Right atrium auricular region (tissue), 2 donors: ENCODE results near the gene NXPH4. TPM values are rescaled to one million over a fixed set of nuclear protein-coding genes. Genes with fewer than 3 reads are reported as not detected.
A peak's percentile ranks its signal among the peaks of the same experiment; 100 is the strongest.

Experiments used
- DNase-seq: peaks from one replicate; pipeline ENCODE4 v3.0.0-alpha.2; 2019; ENCODE audit warnings: low spot score
- H3K27ac ChIP-seq, 2 donors: fragments of 200-600 bp; sonication (generic); 1 replicate in 1 of 2; 2 replicates in 1 of 2; pipeline ENCODE4 v1.5.1; 2016 to 2019
- H3K27me3 ChIP-seq, 2 donors: fragments of 200-600 bp; sonication (generic); one replicate each; pipeline versions ENCODE4 v1.5.1 to v1.6.0; 2017 to 2019
- H3K36me3 ChIP-seq: fragments of 200-600 bp; sonication (generic); one replicate; pipeline ENCODE4 v1.5.1; 2016
- H3K4me1 ChIP-seq, 2 donors: fragments of 200-600 bp; sonication (generic); one replicate each; pipeline versions ENCODE4 v1.5.1 to v1.6.0; 2017 to 2019
- H3K4me3 ChIP-seq, 2 donors: fragments of 200-600 bp; sonication (generic); 1 replicate in 1 of 2; 2 replicates in 1 of 2; pipeline ENCODE4 v1.5.1; 2017 to 2019; ENCODE audit warnings: mild to moderate bottlenecking in 1 of 2, moderate library complexity in 1 of 2
- H3K9me3 ChIP-seq, 2 donors: fragments of 200-600 bp; sonication (generic); one replicate each; pipeline ENCODE4 v1.5.1; 2019
- CTCF ChIP-seq, 2 donors: fragments of 200-600 bp; sonication (generic); IDR thresholded peaks; one replicate each; pipeline ENCODE4 v1.5.1; 2019; ENCODE audit warnings: antibody characterized with exemption in 2 of 2
- total RNA-seq, 2 donors: library from RNA; depleted of rRNA; stranded (reverse); fragments of >200 nt; gene quantifications; one replicate each; pipeline ENCODE4 v1.1.0, GENCODE V29; 2016

Gene NXPH4
- total RNA-seq, result 1 to 10 TPM in 1 of 2 donors, under 1 TPM in 1; 0.28 to 1.1 TPM

GRCh38 chr12:57216014-57216911 is at the start of gene NXPH4:
TSS of gene NXPH4 (plus strand) at chr12:57216794. CDS start at chr12:57216970, 176 bp downstream.
- H3K27ac ChIP-seq, result no peak within 1 kb of the TSS
- H3K4me1 ChIP-seq, result peaks cover 0 to 47% of the 10 kb centered on the region in 2 donors
- no peaks in the 10 kb centered on the region for H3K9me3 ChIP-seq
- peaks cover 6% of the 10 kb centered on the region for H3K36me3 ChIP-seq
- TF ChIP-seq CTCF (IDR thresholded peaks at IDR 0.05), result no peak
- H3K4me3 ChIP-seq, result peak within 1 kb of the TSS; percentile 37 to 55
- DNase-seq, result no peak
- H3K27me3 ChIP-seq, result peaks cover 8 to 20% of the 10 kb centered on the region in 2 donors

GRCh38 chr12:57166971-57167371 is 49.6 kb upstream of the NXPH4 start:
- H3K9me3 ChIP-seq, result no peaks in the 10 kb centered on the region
- no peaks in the 10 kb centered on the region for H3K4me1 ChIP-seq
- DNase-seq, result no peak
- H3K27me3 ChIP-seq, result no peaks in the 10 kb centered on the region
- no peak overlapping the region for H3K4me3 ChIP-seq
- no peak overlapping the region for H3K27ac ChIP-seq
- H3K36me3 ChIP-seq, result peaks cover 84% of the 10 kb centered on the region
- no peak for TF ChIP-seq CTCF (IDR thresholded peaks at IDR 0.05)

- no peaks in the 10 kb centered on the region for H3K4me1 ChIP-seq
- peaks cover 78% of the 10 kb centered on the region for H3K36me3 ChIP-seq
- TF ChIP-seq CTCF (IDR thresholded peaks at IDR 0.05), result no peak
- H3K9me3 ChIP-seq, result no peaks in the 10 kb centered on the region
- H3K27me3 ChIP-seq, result no peaks in the 10 kb centered on the region
- H3K4me3 ChIP-seq, result no peak overlapping the region
- H3K27ac ChIP-seq, result no peak overlapping the region
- DNase-seq, result no peak
These were observed 48.5 kb upstream of the NXPH4 start for GRCh38 chr12:57168058-57168457.

GRCh38 chr12:57169046-57169795 is 47.4 kb upstream of the NXPH4 start:
- no peak overlapping the region for H3K4me3 ChIP-seq
- H3K27ac ChIP-seq, result no peak overlapping the region
- no peaks in the 10 kb centered on the region for H3K4me1 ChIP-seq
- no peaks in the 10 kb centered on the region for H3K9me3 ChIP-seq
- no peak for TF ChIP-seq CTCF (IDR thresholded peaks at IDR 0.05)
- no peak for DNase-seq
- H3K27me3 ChIP-seq, result no peaks in the 10 kb centered on the region
- peaks cover 83% of the 10 kb centered on the region for H3K36me3 ChIP-seq

GRCh38 chr12:57169969-57170368 is 46.6 kb upstream of the NXPH4 start:
- H3K36me3 ChIP-seq, result peaks cover 84% of the 10 kb centered on the region
- no peaks in the 10 kb centered on the region for H3K4me1 ChIP-seq
- no peak overlapping the region for H3K4me3 ChIP-seq
- no peaks in the 10 kb centered on the region for H3K9me3 ChIP-seq
- no peak for DNase-seq
- no peak for TF ChIP-seq CTCF (IDR thresholded peaks at IDR 0.05)
- H3K27me3 ChIP-seq, result no peaks in the 10 kb centered on the region
- no peak overlapping the region for H3K27ac ChIP-seq
